DMS 273 (cell line): ENCODE measurements around the gene SLC29A3.

Source experiments
- DNase-seq: peaks from one replicate; lab custom pipeline; 2025; ENCODE audit not compliant: unreplicated experiment; lab: John Stamatoyannopoulos, UW

SLC29A3 gene

GRCh38 chr10:71390921-71391690 is 72.0 kb downstream of the SLC29A3 start:
- DNase-seq, result no peak

DNA sequence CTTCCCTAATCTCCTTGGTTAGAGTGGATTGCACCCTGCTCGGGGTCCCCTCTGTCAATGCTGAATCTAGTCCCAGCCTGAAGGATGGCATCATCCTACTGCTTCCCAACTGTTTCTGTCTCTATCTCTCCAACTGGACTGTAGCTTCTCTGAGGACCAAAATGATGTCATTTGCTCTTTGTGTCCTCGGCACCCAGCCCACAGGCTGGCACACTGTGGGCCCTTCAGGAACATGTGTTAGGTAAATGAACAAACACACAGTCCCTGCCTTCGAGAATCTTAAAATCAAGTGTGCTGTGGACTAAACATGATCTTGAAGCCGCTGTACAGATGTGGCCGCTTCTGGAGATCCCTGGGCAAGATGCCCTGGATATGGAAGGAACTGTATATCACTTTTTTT is 72.6 kb downstream of the SLC29A3 start:
- no peak for DNase-seq

DNA sequence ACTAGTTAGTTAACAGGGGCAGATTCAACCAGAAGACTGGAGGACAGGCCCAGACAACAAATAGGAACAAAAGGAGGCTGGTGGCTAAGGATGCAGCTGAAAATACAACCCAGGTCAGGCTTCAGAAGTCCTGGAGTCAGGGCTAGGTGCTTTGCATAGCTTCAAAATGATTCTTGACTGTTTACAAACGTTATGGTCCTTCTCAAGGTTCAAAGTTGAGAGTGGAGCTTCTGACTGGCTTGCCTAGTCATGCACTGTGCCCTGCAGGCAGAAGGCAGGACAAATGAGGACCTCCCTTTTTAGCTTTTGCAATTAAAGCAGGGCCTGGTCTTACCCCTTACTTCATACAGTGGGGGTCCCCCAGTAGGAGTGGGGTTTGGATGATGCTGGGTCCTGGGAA is 73.2 kb downstream of the SLC29A3 start:
- no peak for DNase-seq

- DNase-seq, result no peak
Observed at GRCh38 chr10:71392791-71393781, 74.0 kb downstream of the SLC29A3 start.

- DNase-seq, result no peak
Observed at GRCh38 chr10:71393841-71394475, 74.9 kb downstream of the SLC29A3 start.

- DNase-seq, result no peak
Observed at GRCh38 chr10:71394926-71395562, 76.0 kb downstream of the SLC29A3 start.

GRCh38 chr10:71395621-71396020 is 76.6 kb downstream of the SLC29A3 start:
- peak; percentile 23 for DNase-seq

DNA sequence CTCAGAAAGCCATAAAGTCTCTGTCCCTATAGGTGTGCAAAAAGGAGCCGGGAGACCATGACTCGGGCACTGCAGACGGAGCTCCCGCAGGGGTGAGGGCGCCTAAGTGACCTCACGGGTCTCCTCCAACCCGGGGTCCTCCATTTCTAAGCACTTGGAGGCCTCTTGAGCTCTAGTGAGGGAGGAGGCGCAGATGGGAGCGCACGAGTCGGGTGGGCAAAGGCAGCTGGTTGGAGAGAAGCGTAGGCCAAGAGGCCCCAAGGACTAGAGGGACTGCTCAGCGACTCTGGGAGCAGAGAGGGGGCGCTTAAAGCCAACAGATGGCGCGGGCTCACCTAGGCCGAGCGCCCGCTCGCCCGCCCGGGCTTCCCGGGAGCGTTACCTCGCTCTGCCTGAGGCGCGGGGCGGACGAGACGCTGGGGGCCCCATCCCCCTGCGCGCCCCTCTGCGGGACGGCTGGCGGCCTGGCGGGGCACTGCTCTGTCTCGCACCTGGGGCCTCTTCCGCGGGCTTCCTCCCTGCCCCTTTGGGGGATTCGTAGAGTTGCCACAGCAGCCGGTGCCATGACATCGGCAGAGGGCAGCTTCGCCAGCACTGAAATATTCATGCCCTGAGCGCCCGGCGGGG is 77.1 kb downstream of the SLC29A3 start:
- DNase-seq, result peak; percentile 90

GRCh38 chr10:71396711-71397295 is 77.7 kb downstream of the SLC29A3 start, which contains the start of gene CDH23:
TSS of gene CDH23 (plus strand) at chr10:71396920. CDS start at chr10:71439832, 42,912 bp downstream.
- DNase-seq, result peak; percentile 75

DNA sequence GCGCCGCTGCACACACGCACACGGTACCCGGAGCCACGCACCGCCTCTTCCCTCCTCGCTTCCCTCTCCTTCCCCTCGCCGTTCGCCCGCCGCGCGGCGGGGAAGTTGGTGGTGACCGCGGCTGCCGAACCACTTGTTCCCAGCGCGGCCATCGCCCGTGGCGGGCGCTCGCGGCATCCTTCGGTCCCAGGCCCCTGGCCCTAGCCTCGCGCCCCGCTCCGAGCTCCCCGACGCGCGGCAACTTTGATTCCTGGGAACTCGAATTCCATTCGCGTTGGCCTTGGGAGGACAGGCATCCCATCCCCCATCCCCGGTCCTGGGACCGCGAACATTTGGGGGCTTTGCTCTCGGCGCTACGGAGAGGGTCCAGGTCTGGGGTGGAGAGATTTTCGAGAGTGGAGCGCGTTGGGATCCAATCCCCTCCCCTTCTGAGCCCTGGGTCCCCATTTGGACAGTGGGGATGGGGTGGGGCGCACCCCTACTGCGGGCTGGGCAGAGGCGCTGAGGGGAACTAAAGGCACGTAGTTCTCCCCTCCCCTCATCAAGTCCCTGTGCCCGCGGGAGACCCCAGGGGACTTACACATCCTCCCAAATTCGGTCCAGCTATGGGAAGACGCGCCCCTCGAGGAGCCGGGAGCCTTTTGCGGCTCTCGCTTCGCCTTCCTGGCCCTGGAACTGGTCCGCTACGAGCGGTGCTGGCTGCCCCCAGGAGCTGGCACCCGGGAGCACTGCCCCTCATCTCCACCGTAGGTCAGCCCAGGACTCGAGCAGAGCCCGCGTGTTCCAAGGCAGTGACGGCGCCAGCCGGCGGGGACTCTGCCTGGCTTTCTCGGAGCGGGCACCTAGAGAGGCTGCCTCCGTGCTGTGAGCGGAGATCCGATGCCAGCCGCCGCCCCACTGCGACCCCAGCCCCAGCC is 78.5 kb downstream of the SLC29A3 start:
- DNase-seq, result peak; percentile 65

GRCh38 chr10:71398976-71399375 is 79.9 kb downstream of the SLC29A3 start:
- DNase-seq, result peak; percentile 44

DNA sequence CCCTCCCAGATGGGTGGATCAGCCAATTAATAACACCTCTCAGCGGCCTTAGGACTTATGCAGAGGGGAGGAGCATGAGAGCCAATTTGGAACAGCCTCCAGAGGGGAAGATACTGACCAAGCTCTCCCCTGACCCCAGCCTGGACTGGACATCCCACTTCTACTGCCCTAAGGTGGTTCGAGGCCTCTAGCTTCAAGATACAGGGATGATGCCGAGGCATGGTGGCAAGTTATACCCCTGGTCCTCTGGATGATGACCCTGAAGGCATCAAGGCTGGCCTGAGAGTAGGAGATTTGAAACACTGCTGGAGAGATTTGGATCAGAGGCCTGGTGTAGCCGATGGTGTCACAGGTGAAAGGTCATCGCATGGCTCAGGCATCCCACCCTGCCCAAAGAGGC is 80.9 kb downstream of the SLC29A3 start:
- no peak for DNase-seq

DNA sequence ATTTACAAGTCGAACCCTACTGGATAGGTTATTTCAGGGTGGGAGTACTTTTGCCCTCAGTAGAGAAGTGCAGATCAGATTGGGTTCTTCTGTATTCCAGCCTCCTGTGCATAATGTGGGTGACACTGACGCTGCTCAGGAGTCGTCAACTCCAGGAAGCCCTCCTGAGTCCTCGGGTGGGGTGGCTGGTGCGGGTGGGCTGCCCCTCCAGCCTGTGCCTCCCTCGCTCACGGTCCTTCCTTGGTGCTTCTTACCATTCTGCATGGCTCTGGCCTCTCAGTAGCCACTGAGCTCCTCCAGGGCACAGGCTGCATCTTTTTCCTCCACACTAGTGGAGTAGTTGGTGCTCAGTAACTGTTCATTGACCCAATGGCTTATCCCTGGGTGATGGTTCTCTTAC is 82.0 kb downstream of the SLC29A3 start:
- DNase-seq, result no peak

DNA sequence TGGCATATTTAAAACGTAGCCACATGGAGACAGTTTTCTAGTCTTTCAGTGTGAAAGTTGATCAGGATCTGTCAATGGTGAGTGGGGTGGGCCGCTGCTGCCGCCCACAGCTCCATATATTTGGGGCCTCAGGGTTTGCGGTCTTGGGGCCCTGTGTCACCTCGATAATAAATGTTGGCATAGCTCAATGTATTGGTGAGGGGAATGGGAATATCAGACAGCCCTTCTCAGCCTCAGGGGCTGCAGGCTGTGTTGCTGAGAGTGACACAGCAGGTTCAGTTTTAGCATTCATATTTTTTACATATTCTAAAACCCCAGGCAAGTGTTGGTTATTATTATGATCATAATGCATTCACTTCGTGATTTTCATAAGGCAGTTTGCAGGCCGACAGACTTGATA is 82.9 kb downstream of the SLC29A3 start:
- DNase-seq, result no peak

DNA sequence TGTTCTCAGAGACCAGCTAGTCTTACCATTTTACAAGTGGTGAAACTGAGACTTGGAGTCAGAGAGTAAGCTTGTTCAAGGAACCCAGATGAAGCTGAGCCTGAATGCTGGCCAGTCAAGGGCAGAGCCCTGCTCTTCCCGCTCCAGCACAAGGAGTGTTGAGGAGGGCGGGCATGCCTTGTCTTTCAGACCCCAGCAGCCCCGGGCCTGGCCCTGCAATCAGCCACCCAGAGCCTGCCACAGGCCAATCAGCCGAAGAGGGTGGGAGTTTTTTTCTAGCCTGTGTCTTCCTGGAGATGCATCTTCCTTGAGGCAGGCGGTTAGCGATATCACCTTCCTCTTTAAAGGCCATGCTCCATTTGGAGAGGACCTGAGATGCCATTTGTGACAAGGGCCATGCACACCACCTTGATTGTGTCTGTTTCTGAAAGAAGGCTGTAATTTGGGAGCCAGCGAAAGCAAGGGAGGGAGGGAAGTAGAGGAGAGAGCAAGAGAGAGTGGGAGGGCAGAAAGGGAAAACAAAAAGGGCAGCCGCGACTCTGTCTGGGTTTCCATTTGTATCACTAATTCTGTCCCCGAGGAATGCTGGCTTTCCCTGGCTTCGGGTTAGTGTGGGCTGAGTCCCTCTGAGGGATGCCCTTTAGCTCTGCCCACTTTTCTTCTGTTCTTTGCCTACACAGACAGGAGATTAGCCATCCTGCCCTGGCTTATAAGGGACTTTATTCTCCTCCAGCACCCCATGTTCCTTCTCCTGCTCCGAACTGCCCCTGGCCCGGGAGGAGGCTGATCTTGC is 85.6 kb downstream of the SLC29A3 start:
- DNase-seq, result no peak

DNA sequence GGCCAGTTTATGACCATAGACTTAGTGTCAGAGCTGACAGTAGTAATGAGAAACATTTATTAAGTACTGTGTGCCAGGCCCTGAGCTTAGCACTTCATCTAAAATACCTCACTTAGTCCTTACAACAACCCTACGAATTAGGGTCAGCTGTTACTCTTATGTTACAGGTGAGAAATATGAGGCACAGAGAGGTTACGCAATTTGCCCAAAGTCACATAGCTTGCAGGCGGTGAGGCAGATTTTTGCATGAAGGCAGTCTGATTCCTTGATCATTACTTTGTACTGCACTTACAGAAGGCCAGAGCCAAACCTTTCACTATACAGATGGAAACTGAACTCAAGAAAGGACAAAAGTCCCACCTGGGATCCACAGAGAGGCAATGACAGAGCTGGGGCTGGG is 87.8 kb downstream of the SLC29A3 start:
- no peak for DNase-seq

DNA sequence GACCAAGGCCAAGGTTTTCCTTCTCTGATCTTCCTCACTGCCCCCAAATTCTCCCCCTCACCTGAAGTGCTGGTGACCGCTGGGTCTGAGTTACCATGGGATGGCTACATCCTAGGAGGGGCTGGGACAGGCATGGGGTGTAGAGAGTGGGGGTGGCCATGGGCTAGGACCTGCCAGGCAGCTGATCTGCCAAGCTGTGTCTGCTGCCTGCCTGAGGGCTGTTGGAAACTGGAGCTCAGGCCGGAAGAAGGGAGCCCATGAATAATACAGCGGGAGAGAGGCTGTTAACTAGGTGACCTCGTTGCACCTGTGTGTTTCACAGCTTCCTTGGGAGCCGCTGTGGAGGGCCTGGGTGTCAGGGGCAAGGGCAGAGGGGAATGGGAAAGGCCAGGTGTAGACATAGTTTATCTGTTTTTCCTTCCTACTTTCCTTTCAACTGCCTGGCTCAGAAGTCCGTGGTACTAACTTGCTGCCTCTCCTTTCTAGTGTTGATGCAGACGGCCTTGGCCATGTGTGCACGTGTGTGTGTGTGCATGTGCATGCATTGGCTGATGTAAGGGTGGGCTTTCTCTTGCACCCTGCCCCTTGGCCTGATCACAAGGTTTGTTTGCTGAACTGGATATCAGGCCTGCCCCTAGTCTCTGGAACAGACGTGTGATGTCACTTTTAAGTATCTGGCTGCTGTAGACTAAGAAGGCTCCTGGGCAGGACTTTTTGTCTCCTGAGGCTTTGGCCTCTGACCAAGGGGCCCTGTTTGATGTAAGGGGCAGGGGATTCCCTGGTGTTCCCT is 89.6 kb downstream of the SLC29A3 start:
- no peak for DNase-seq
